GM10248 (cell line): ENCODE results near the gene AEN.

ENCODE experiments used
- CTCF ChIA-PET: fragments of 300-600 bp; sonication (Branson Sonifier 250); formaldehyde crosslinking; extraction: SDS; loops from one replicate; lab custom pipeline; 2021; ENCODE audit warnings: antibody characterized with exemption; lab: Yijun Ruan, JAX
- POLR2A ChIA-PET: fragments of 350-650 bp; sonication (Branson Sonifier 250); formaldehyde crosslinking; extraction: SDS; loops from one replicate; lab custom pipeline; 2020; ENCODE audit warnings: antibody characterized with exemption; lab: Yijun Ruan, JAX
- DNase-seq: peaks from one replicate; pipeline ENCODE4 v3.0.0; 2012; ENCODE audit errors: extremely low spot score
- CTCF ChIP-seq: IDR thresholded peaks from 2 replicates; pipeline ENCODE4 v1.5.1; 2012; ENCODE audit warnings: mild to moderate bottlenecking, low read depth; ENCODE audit errors: extremely low read depth, missing control alignments, control extremely low read depth

AEN gene

GRCh38 chr15:88606070-88606794 lies 14.9 kb upstream of the AEN start:
- CTCF ChIA-PET = no interaction called here
- POLR2A ChIA-PET = no interaction called here
- no peak for DNase-seq
- no peak for TF ChIP-seq CTCF

GRCh38 chr15:88607951-88608350 lies 13.2 kb upstream of the AEN start:
- no peak for TF ChIP-seq CTCF
- DNase-seq = no peak
- ChIA-PET POLR2A (no interaction called here), CTCF (interaction anchor here (0.5 kb wide), 1 partner anchor 152 kb away, joined by 3 read pairs; no protein-coding TSS in a partner anchor)

GRCh38 chr15:88608607-88609181 lies 12.4 kb upstream of the AEN start:
- no peak for TF ChIP-seq CTCF
- DNase-seq = no peak
- POLR2A ChIA-PET = no interaction called here
- CTCF ChIA-PET = interaction anchor here (0.8 to 1.6 kb wide), 4 partner anchors 13 to 130 kb away, joined by 3 to 5 read pairs (median 4); no protein-coding TSS in a partner anchor

GRCh38 chr15:88609344-88610090 lies 11.6 kb upstream of the AEN start:
- ChIA-PET POLR2A (no interaction called here), CTCF (interaction anchor here (0.8 to 1.6 kb wide), 5 partner anchors 12 to 159 kb away, joined by 3 to 5 read pairs (median 3); no protein-coding TSS in a partner anchor)
- TF ChIP-seq CTCF = no peak
- no peak for DNase-seq

GRCh38 chr15:88610701-88611231 lies 10.4 kb upstream of the AEN start:
- POLR2A ChIA-PET = no interaction called here

More at GRCh38 chr15:88610701-88611231, 10.4 kb upstream of the AEN start:
- CTCF ChIA-PET = interaction anchor here (0.9 kb wide), 1 partner anchor 160 kb away, joined by 3 read pairs; no protein-coding TSS in a partner anchor
- DNase-seq = no peak
- no peak for TF ChIP-seq CTCF
